ENCODE data around the gene KLHL30. TPM values are rescaled to one million over a fixed set of nuclear protein-coding genes. Genes with fewer than 3 reads are reported as not detected.

KLHL30 gene
- total RNA-seq, 4 donors from 2014 or later: 0.20 to 0.67 (median 0.38) TPM

- intact Hi-C loops (cut with DNase I): no loop called here
- Histone ChIP-seq H3K4me1 (peaks cover 0 to 10% of the 10 kb centered on the region in 2 donors), H3K4me3 (replicated peaks in 1 of 3) (no peak overlapping the region), H3K27ac (no peak overlapping the region), H3K27me3 (no peaks in the 10 kb centered on the region), H3K36me3 (no peaks in the 10 kb centered on the region), H3K9me3 (no peaks in the 10 kb centered on the region)
- no peak for DNase-seq
- TF ChIP-seq CTCF (IDR thresholded peaks at IDR 0.05) (no peak), POLR2A (IDR thresholded peaks at IDR 0.05) (no peak)
- 90 to 93% methylated on average over 7 to 14 of the region's 14 CpGs for whole genome bisulfite sequencing, 2 donors
Measured at GRCh38 chr2:238104226-238104690, 34.2 kb upstream of the KLHL30 start.

GRCh38 chr2:238104691-238105371 is 33.6 kb upstream of the KLHL30 start:
- intact Hi-C loops (cut with DNase I): no loop called here
- WGBS, 2 donors: 82 to 97% methylated on average over 12 to 21 of the region's 21 CpGs
- Histone ChIP-seq H3K4me1 (peaks cover 0 to 11% of the 10 kb centered on the region in 2 donors), H3K9me3 (no peaks in the 10 kb centered on the region), H3K4me3 (replicated peaks in 1 of 3) (no peak overlapping the region), H3K36me3 (no peaks in the 10 kb centered on the region), H3K27ac (no peak overlapping the region), H3K27me3 (no peaks in the 10 kb centered on the region)
- DNase-seq: no peak
- TF ChIP-seq POLR2A (IDR thresholded peaks at IDR 0.05) (no peak), CTCF (IDR thresholded peaks at IDR 0.05) (no peak)

- H3K27me3 ChIP-seq: no peaks in the 10 kb centered on the region
- no peaks in the 10 kb centered on the region for H3K9me3 ChIP-seq
- intact Hi-C loops (cut with DNase I): no loop called here
- no peak for TF ChIP-seq POLR2A (IDR thresholded peaks at IDR 0.05)
- TF ChIP-seq CTCF (IDR thresholded peaks at IDR 0.05): no peak
- no peak for DNase-seq
- no peak overlapping the region for H3K4me3 ChIP-seq (replicated peaks in 1 of 3)
- no peak overlapping the region for H3K27ac ChIP-seq
- no peaks in the 10 kb centered on the region for H3K36me3 ChIP-seq
- 87 to 88% methylated on average over 18 to 21 of the region's 28 CpGs for WGBS, 2 donors
- H3K4me1 ChIP-seq: peaks cover 0 to 11% of the 10 kb centered on the region in 2 donors
Measured at GRCh38 chr2:238105506-238106338, 32.7 kb upstream of the KLHL30 start.

- H3K4me3 ChIP-seq (replicated peaks in 1 of 3): no peak overlapping the region
- no peaks in the 10 kb centered on the region for H3K9me3 ChIP-seq
- DNase-seq: no peak
- intact Hi-C loops (cut with DNase I): no loop called here
- no peak overlapping the region for H3K27ac ChIP-seq
- H3K36me3 ChIP-seq: no peaks in the 10 kb centered on the region
- H3K27me3 ChIP-seq: no peaks in the 10 kb centered on the region
- TF ChIP-seq CTCF (IDR thresholded peaks at IDR 0.05) (no peak), POLR2A (IDR thresholded peaks at IDR 0.05) (no peak)
- 81 to 86% methylated on average over 8 to 13 of the region's 13 CpGs for WGBS, 2 donors
- H3K4me1 ChIP-seq: peaks cover 0 to 11% of the 10 kb centered on the region in 2 donors
Measured at GRCh38 chr2:238106339-238106697, 32.1 kb upstream of the KLHL30 start.
